HepG2 (cell line): ENCODE results near the gene MPC2. TPM values are rescaled to one million over a fixed set of nuclear protein-coding genes. Genes with fewer than 3 reads are reported as not detected.

Source experiments
- ESRRA ChIP-seq: sonication (generic); formaldehyde crosslinking; IDR thresholded peaks from 2 replicates; pipeline ENCODE4 v1.5.1; 2020; ENCODE audit warnings: mild to moderate bottlenecking, low read depth, missing genetic modification reagents
- KMT2A ChIP-seq: sonication (generic); formaldehyde crosslinking; IDR thresholded peaks from 2 replicates; pipeline ENCODE4 v1.4.0; 2020; ENCODE audit warnings: missing genetic modification reagents
- MYPOP ChIP-seq: sonication (generic); formaldehyde crosslinking; IDR thresholded peaks from 2 replicates; pipeline ENCODE4 v1.8.1; 2023; ENCODE audit warnings: mild to moderate bottlenecking, moderate library complexity, missing genetic modification reagents
- NFAT5 ChIP-seq: sonication (generic); formaldehyde crosslinking; IDR thresholded peaks from 2 replicates; pipeline ENCODE4 v1.4.0; 2020; ENCODE audit warnings: missing genetic modification reagents
- NFE2L2 ChIP-seq: fragments of 150-350 bp; IDR thresholded peaks from 2 replicates; pipeline ENCODE4 v1.6.1; 2014; ENCODE audit warnings: low read length
- NFKBIZ ChIP-seq: IDR thresholded peaks from 2 replicates; pipeline ENCODE4 v1.6.1; 2018; ENCODE audit warnings: missing genetic modification reagents, missing compliant biosample characterization
- RBM39 ChIP-seq: fragments of 200-400 bp; formaldehyde crosslinking; IDR thresholded peaks from one replicate; pipeline ENCODE4 v1.6.1; 2018; ENCODE audit warnings: antibody characterized with exemption, mild to moderate bottlenecking, low read depth, low read length; ENCODE audit not compliant: poor library complexity, severe bottlenecking
- ZFP82 ChIP-seq: sonication (generic); formaldehyde crosslinking; IDR thresholded peaks from 2 replicates; pipeline ENCODE4 v1.5.1; 2020; ENCODE audit warnings: mild to moderate bottlenecking, missing genetic modification reagents, borderline replicate concordance
- ZMYM3 ChIP-seq: sonication (generic); formaldehyde crosslinking; IDR thresholded peaks from 2 replicates; pipeline ENCODE4 v1.5.1; 2020; ENCODE audit warnings: mild to moderate bottlenecking, missing genetic modification reagents
- ZNF337 ChIP-seq: sonication (generic); formaldehyde crosslinking; IDR thresholded peaks from 2 replicates; pipeline ENCODE4 v1.5.1; 2020; ENCODE audit warnings: missing genetic modification reagents, low read depth, mild to moderate bottlenecking, borderline replicate concordance
- ZNF407 ChIP-seq: sonication (generic); formaldehyde crosslinking; IDR thresholded peaks from one replicate; pipeline ENCODE4 v1.5.1; 2020; ENCODE audit warnings: mild to moderate bottlenecking, missing genetic modification reagents; ENCODE audit errors: not compliant biosample characterization
- ZNF740 ChIP-seq: sonication (generic); formaldehyde crosslinking; IDR thresholded peaks from 2 replicates; pipeline ENCODE4 v1.4.0; 2020; ENCODE audit warnings: missing genetic modification reagents
- ZNF746 ChIP-seq: sonication (generic); formaldehyde crosslinking; IDR thresholded peaks from 2 replicates; pipeline ENCODE4 v1.8.0; 2022; ENCODE audit warnings: mild to moderate bottlenecking, missing genetic modification reagents
- polyA plus RNA-seq, 8 experiments: library from polyadenylated mRNA; depleted of rRNA in 3 of 8; stranded (reverse) in 7 of 8; unstranded in 1 of 8; fragments of >200 nt; fragmentation: Illumina TruSeq in 4 of 8; extraction: Trizol in 4 of 8; gene quantifications; 2 replicates each; pipeline versions ENCODE4 v1.2.1 to v1.2.3, GENCODE V29; 2011 to 2016; ENCODE audit warnings: low read depth in 4 of 8, missing spikeins in 1 of 8, mixed read lengths in 1 of 8; ENCODE audit not compliant: insufficient read depth in 1 of 8
- total RNA-seq, 5 experiments: library from RNA; depleted of rRNA; stranded (reverse); fragments of >200 nt; fragmentation: Illumina TruSeq; extraction: Trizol; gene quantifications; 2 replicates each; pipeline ENCODE4 v1.2.3, GENCODE V29; 2016; ENCODE audit warnings: low read depth in 1 of 5

MPC2 gene
- total and polyA plus RNA-seq, 2 of the 13 experiments (the other 11 are each of a cell fraction or from before 2014, with no cell fraction given) = 38.8 to 136 TPM

- TF ChIP-seq ZNF407 (CRISPR knock-in tag) (no peak), ZNF746 (CRISPR knock-in tag) (no peak), MYPOP (peak; percentile 43; the same call in 1 of the 2 replicates), KMT2A (CRISPR knock-in tag) (peak; percentile 57), ZFP82 (no peak), RBM39 (peak; percentile 88), NFAT5 (CRISPR knock-in tag) (peak; percentile 50; the same call in 1 of the 2 replicates), ZNF740 (peak; percentile 20; the same call in 1 of the 2 replicates), NFKBIZ (no peak), ESRRA (CRISPR knock-in tag) (no peak), ZMYM3 (CRISPR knock-in tag) (0 out of 2 replicates have a peak, but pooled peaks have one; percentile 26), ZNF337 (CRISPR knock-in tag) (0 out of 2 replicates have a peak, but pooled peaks have one; percentile 23), NFE2L2 (no peak)
Observed at GRCh38 chr1:167936930-167937708, at the start of gene MPC2 (continued).
